Stomach (tissue), 4 donors: ENCODE measurements around the gene MATK.

ENCODE experiments used
- CTCF ChIP-seq, 7 experiments: fragments of 450-650 bp in 4 of 7; fragments of 200-600 bp in 3 of 7; sonication (generic) in 3 of 7; IDR thresholded peaks; one replicate each; pipeline ENCODE4 v1.5.1; 2016 to 2019; ENCODE audit warnings: antibody characterized with exemption in 7 of 7, control low read depth in 2 of 7, mild to moderate bottlenecking in 1 of 7
- EP300 ChIP-seq: sonication (generic); formaldehyde crosslinking; IDR thresholded peaks from one replicate; pipeline ENCODE4 v1.6.1; 2017; ENCODE audit warnings: antibody characterized with exemption
- POLR2A ChIP-seq, 4 donors: fragments of 450-650 bp; IDR thresholded peaks; one replicate each; pipeline ENCODE4 v1.6.1; 2016; ENCODE audit warnings: antibody characterized with exemption in 4 of 4, control low read depth in 2 of 4, mild to moderate bottlenecking in 1 of 4, moderate library complexity in 1 of 4
- POLR2AphosphoS5 ChIP-seq, 3 donors: sonication (generic); formaldehyde crosslinking; IDR thresholded peaks; one replicate each; pipeline ENCODE4 v1.6.1; 2016; ENCODE audit warnings: antibody characterized with exemption in 3 of 3

GRCh38 chr19:3740431-3740830 is 45.8 kb downstream of the MATK start:
- TF ChIP-seq CTCF (IDR thresholded peaks at IDR 0.05) (no peak), POLR2A (IDR thresholded peaks at IDR 0.05) (no peak), EP300 (no peak), POLR2AphosphoS5 (IDR thresholded peaks at IDR 0.05) (no peak)
